ENCODE measurements around the gene EIF3A. TPM values are rescaled to one million over a fixed set of nuclear protein-coding genes. Genes with fewer than 3 reads are reported as not detected.

The EIF3A gene
- total RNA-seq, 4 donors from 2014 or later = 78.8 to 95.4 (median 94.8) TPM

DNA sequence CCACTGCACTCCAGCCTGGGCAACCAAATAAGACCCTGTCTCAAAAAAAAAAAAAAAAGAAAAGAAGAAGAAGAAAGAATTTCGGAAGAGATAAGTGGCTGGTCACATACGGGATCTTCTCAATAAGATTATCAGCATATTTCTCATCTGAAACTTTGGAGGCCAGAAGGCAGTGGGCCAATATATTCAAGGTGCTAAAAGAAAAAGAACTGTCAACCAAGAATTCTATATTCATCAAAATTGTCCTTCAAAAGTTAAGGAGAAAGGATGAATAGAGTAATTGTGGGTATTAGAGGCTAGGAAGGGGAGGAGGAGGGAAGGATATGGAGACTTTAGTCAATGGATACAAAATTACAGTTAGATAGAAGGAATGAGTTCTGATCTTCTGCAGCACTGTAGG lies 95.0 kb downstream of the EIF3A start:
- WGBS, 2 donors = 87 to 97% methylated on average over 2 of the region's 2 CpGs
- H3K9me3 ChIP-seq = peaks cover 0 to 26% (median 3%) of the 10 kb centered on the region in 4 donors
- H3K27ac ChIP-seq = no peak overlapping the region
- H3K27me3 ChIP-seq = no peaks in the 10 kb centered on the region
- H3K4me1 ChIP-seq = no peaks in the 10 kb centered on the region
- no peaks in the 10 kb centered on the region for H3K36me3 ChIP-seq
- no peak overlapping the region for H3K4me3 ChIP-seq
- no peak for DNase-seq (ENCODE audit: low spot score in 2 of 2)
- TF ChIP-seq EP300 (IDR thresholded peaks at IDR 0.05) = no peak
- TF ChIP-seq, protein P1, sequence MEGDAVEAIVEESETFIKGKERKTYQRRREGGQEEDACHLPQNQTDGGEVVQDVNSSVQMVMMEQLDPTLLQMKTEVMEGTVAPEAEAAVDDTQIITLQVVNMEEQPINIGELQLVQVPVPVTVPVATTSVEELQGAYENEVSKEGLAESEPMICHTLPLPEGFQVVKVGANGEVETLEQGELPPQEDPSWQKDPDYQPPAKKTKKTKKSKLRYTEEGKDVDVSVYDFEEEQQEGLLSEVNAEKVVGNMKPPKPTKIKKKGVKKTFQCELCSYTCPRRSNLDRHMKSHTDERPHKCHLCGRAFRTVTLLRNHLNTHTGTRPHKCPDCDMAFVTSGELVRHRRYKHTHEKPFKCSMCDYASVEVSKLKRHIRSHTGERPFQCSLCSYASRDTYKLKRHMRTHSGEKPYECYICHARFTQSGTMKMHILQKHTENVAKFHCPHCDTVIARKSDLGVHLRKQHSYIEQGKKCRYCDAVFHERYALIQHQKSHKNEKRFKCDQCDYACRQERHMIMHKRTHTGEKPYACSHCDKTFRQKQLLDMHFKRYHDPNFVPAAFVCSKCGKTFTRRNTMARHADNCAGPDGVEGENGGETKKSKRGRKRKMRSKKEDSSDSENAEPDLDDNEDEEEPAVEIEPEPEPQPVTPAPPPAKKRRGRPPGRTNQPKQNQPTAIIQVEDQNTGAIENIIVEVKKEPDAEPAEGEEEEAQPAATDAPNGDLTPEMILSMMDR (IDR thresholded peaks at IDR 0.05) = no peak
- TF ChIP-seq POLR2A (IDR thresholded peaks at IDR 0.05) = no peak

Small RNAs within 50 kb of the gene (small RNA-seq; reads per million reads assigned to genes)
- gene AL355598.1 (not detected), gene RF00413 (not detected), gene SNORA19 (not detected)

Other genes with a start within 250 kb of the EIF3A start
- 1 to 10 TPM; 4.8 to 9.4 (median 6.0) TPM for gene NANOS1, start 51.1 kb downstream of the EIF3A start, total RNA-seq
- 10 to 100 TPM; 23.3 to 51.0 (median 43.4) TPM for gene DENND10, start 23.3 kb upstream of the EIF3A start, total RNA-seq
- 100 to 1,000 TPM in 1 of 4 donors, 10 to 100 TPM in 3; 12.7 to 301 (median 19.1) TPM for gene SFXN4, start 84.9 kb upstream of the EIF3A start, total RNA-seq
- gene PRDX3, start 98.0 kb upstream of the EIF3A start, total RNA-seq = 10 to 100 TPM; 79.5 to 93.3 (median 84.2) TPM
- gene GRK5, start 126.8 kb upstream of the EIF3A start, total RNA-seq = 10 to 100 TPM; 43.5 to 61.7 (median 48.9) TPM

Data from tibial nerve (tissue), 4 donors.